K562 (cell line): ENCODE results near the gene ZGLP1. TPM values are rescaled to one million over a fixed set of nuclear protein-coding genes. Genes with fewer than 3 reads are reported as not detected.

Source experiments
- BCOR ChIP-seq: fragments of 450-650 bp; IDR thresholded peaks from 2 replicates; pipeline ENCODE4 v1.6.1; 2016
- ESRRA ChIP-seq: fragments of 450-650 bp; IDR thresholded peaks from 2 replicates; pipeline ENCODE4 v1.6.1; 2014; ENCODE audit warnings: low read depth, mild to moderate bottlenecking, moderate library complexity, borderline replicate concordance
- GABPB1 ChIP-seq: sonication (generic); formaldehyde crosslinking; IDR thresholded peaks from 2 replicates; pipeline ENCODE4 v1.8.0; 2022; ENCODE audit warnings: mild to moderate bottlenecking, missing genetic modification reagents
- NBN ChIP-seq: fragments of 450-650 bp; IDR thresholded peaks from 2 replicates; pipeline ENCODE4 v1.6.1; 2016; ENCODE audit warnings: low read depth, mild to moderate bottlenecking
- NR3C1 ChIP-seq: sonication (generic); formaldehyde crosslinking; IDR thresholded peaks from 2 replicates; pipeline ENCODE4 v1.8.1; 2022; ENCODE audit warnings: missing genetic modification reagents
- TCF7L2 ChIP-seq: fragments of 150-350 bp; IDR thresholded peaks from 2 replicates; pipeline ENCODE4 v1.6.1; 2016; ENCODE audit warnings: low read depth, mild to moderate bottlenecking, low read length, moderate library complexity
- polyA plus RNA-seq, 8 experiments: library from polyadenylated mRNA; depleted of rRNA in 4 of 8; stranded (reverse) in 5 of 8; unstranded in 3 of 8; fragments of >200 nt; fragmentation: Nextera tagmentation in 2 of 8; fragmentation: Illumina TruSeq in 1 of 8; extraction: Ambion mirVana in 2 of 8; extraction: Trizol in 1 of 8; gene quantifications; 2 replicates each; pipeline versions ENCODE4 v1.2.1 to v1.2.3, GENCODE V29; 2011 to 2014; ENCODE audit warnings: inconsistent platforms in 1 of 8, missing spikeins in 1 of 8
- total RNA-seq, 7 experiments: library from RNA; depleted of rRNA in 6 of 7; stranded (reverse); fragments of >200 nt in 6 of 7; fragmentation: Illumina TruSeq in 2 of 7; extraction: Trizol in 2 of 7; gene quantifications; 2 replicates each; pipeline versions ENCODE4 v1.2.1 to v1.2.3, GENCODE V29; 2011 to 2021; ENCODE audit warnings: low replicate concordance in 1 of 7
- TF ChIP-seq, protein P1 (sequence below): fragments of 150-350 bp; conservative IDR thresholded peaks from 2 replicates; pipeline ENCODE4 v1.6.1; 2014; ENCODE audit warnings: low read length
- TF ChIP-seq, protein P2 (sequence below), 2 experiments: fragments of 450-650 bp in 1 of 2; sonication (generic) in 1 of 2; formaldehyde crosslinking in 1 of 2; IDR thresholded peaks; 2 replicates each; pipeline versions ENCODE4 v1.7.1 to v1.9.0; 2016 to 2022; ENCODE audit warnings: inconsistent platforms in 1 of 2, mild to moderate bottlenecking in 1 of 2, missing genetic modification reagents in 1 of 2
- TF ChIP-seq, protein P3 (sequence below), 2 experiments: fragments of 450-650 bp; conservative IDR thresholded peaks; 2 replicates each; pipeline ENCODE4 v1.6.1; 2017; ENCODE audit warnings: mild to moderate bottlenecking in 2 of 2, moderate library complexity in 2 of 2
- TF ChIP-seq, protein P4 (sequence below): fragments of 250-450 bp; sonication (Bioruptor Pico); IDR thresholded peaks from 2 replicates; pipeline ENCODE4 v1.4.0; 2020; ENCODE audit warnings: mild to moderate bottlenecking, moderate library complexity, borderline replicate concordance

ZGLP1 gene
- total and polyA plus RNA-seq, 9 of the 15 experiments (the other 6 are each of a cell fraction or from before 2014, with no cell fraction given), result 0.24 to 4.5 (median 2.2) TPM

DNA sequence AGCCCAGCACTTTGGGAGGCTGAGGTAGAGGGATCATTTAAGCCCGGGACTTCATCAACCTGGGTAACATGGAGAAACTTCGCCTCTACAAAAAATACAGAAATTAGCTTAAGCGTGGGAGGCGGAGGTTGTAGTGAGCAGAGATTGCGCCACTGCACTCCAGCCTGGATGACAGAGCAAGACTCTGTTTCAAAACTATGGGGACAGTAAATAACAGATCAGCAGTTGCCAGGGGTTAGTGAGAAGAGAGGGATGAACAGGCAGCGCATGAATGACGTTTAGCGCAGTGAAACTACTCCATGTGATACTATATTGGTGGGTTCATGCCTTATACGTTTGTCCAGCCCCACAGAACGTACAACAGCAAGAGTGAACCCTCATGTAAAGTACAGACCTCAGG, 36.9 kb upstream of the ZGLP1 start (continued):
- TF ChIP-seq, protein P1, sequence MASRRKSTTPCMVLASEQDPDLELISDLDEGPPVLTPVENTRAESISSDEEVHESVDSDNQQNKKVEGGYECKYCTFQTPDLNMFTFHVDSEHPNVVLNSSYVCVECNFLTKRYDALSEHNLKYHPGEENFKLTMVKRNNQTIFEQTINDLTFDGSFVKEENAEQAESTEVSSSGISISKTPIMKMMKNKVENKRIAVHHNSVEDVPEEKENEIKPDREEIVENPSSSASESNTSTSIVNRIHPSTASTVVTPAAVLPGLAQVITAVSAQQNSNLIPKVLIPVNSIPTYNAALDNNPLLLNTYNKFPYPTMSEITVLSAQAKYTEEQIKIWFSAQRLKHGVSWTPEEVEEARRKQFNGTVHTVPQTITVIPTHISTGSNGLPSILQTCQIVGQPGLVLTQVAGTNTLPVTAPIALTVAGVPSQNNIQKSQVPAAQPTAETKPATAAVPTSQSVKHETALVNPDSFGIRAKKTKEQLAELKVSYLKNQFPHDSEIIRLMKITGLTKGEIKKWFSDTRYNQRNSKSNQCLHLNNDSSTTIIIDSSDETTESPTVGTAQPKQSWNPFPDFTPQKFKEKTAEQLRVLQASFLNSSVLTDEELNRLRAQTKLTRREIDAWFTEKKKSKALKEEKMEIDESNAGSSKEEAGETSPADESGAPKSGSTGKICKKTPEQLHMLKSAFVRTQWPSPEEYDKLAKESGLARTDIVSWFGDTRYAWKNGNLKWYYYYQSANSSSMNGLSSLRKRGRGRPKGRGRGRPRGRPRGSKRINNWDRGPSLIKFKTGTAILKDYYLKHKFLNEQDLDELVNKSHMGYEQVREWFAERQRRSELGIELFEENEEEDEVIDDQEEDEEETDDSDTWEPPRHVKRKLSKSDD, result no peak
- TF ChIP-seq NBN (peak; percentile 39; the same call in 1 of the 2 replicates), TCF7L2 (no peak), ESRRA (no peak), BCOR (no peak), GABPB1 (no peak), NR3C1 (CRISPR knock-in tag) (no peak)
- TF ChIP-seq, protein P2, sequence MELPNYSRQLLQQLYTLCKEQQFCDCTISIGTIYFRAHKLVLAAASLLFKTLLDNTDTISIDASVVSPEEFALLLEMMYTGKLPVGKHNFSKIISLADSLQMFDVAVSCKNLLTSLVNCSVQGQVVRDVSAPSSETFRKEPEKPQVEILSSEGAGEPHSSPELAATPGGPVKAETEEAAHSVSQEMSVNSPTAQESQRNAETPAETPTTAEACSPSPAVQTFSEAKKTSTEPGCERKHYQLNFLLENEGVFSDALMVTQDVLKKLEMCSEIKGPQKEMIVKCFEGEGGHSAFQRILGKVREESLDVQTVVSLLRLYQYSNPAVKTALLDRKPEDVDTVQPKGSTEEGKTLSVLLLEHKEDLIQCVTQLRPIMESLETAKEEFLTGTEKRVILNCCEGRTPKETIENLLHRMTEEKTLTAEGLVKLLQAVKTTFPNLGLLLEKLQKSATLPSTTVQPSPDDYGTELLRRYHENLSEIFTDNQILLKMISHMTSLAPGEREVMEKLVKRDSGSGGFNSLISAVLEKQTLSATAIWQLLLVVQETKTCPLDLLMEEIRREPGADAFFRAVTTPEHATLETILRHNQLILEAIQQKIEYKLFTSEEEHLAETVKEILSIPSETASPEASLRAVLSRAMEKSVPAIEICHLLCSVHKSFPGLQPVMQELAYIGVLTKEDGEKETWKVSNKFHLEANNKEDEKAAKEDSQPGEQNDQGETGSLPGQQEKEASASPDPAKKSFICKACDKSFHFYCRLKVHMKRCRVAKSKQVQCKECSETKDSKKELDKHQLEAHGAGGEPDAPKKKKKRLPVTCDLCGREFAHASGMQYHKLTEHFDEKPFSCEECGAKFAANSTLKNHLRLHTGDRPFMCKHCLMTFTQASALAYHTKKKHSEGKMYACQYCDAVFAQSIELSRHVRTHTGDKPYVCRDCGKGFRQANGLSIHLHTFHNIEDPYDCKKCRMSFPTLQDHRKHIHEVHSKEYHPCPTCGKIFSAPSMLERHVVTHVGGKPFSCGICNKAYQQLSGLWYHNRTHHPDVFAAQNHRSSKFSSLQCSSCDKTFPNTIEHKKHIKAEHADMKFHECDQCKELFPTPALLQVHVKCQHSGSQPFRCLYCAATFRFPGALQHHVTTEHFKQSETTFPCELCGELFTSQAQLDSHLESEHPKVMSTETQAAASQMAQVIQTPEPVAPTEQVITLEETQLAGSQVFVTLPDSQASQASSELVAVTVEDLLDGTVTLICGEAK (IDR thresholded peaks at IDR 0.05), result no peak
- TF ChIP-seq, protein P2 (CRISPR knock-in tag; IDR thresholded peaks at IDR 0.05), result no peak
- TF ChIP-seq, protein P3, sequence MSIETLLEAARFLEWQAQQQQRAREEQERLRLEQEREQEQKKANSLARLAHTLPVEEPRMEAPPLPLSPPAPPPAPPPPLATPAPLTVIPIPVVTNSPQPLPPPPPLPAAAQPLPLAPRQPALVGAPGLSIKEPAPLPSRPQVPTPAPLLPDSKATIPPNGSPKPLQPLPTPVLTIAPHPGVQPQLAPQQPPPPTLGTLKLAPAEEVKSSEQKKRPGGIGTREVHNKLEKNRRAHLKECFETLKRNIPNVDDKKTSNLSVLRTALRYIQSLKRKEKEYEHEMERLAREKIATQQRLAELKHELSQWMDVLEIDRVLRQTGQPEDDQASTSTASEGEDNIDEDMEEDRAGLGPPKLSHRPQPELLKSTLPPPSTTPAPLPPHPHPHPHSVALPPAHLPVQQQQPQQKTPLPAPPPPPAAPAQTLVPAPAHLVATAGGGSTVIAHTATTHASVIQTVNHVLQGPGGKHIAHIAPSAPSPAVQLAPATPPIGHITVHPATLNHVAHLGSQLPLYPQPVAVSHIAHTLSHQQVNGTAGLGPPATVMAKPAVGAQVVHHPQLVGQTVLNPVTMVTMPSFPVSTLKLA (conservative IDR thresholded peaks at IDR 0.05), result peak in 1 of 2 experiments; percentile 23; a peak in 1 of 4 replicates
- TF ChIP-seq, protein P4, sequence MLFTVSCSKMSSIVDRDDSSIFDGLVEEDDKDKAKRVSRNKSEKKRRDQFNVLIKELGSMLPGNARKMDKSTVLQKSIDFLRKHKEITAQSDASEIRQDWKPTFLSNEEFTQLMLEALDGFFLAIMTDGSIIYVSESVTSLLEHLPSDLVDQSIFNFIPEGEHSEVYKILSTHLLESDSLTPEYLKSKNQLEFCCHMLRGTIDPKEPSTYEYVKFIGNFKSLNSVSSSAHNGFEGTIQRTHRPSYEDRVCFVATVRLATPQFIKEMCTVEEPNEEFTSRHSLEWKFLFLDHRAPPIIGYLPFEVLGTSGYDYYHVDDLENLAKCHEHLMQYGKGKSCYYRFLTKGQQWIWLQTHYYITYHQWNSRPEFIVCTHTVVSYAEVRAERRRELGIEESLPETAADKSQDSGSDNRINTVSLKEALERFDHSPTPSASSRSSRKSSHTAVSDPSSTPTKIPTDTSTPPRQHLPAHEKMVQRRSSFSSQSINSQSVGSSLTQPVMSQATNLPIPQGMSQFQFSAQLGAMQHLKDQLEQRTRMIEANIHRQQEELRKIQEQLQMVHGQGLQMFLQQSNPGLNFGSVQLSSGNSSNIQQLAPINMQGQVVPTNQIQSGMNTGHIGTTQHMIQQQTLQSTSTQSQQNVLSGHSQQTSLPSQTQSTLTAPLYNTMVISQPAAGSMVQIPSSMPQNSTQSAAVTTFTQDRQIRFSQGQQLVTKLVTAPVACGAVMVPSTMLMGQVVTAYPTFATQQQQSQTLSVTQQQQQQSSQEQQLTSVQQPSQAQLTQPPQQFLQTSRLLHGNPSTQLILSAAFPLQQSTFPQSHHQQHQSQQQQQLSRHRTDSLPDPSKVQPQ (CRISPR knock-in tag), result no peak
